Measurements from ENCODE around the gene ZNF544. TPM values are rescaled to one million over a fixed set of nuclear protein-coding genes. Genes with fewer than 3 reads are reported as not detected.

The ZNF544 gene
- total and polyA plus RNA-seq, 2 donors from 2014 or later: 19.4 to 39.3 TPM

DNA sequence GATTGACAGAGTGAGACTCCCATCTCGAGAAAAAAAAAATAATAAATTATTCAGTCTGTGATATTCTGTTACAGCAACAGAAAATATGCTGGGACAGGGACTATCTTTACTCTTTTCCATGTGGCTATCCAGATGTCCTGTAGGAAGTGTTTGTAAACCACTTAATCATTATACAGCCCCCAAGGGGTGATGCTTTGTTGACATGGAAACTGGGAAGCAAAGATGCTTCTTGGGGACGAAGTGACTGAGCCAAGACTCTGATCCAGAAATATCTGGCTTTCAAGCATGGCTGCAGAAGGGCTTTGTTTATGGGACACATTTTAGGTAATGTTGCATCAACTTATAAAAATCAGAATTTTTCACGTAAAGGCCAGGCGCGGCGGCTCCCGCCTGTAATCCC is 55.5 kb downstream of the ZNF544 start:
- intact Hi-C loops (cut with DNase I): no loop called here
- peaks cover 19 to 27% (median 27%) of the 10 kb centered on the region in 3 donors for H3K36me3 ChIP-seq (ENCODE audit: control insufficient read depth in 2 of 3, insufficient read depth in 3 of 3, low read length in 3 of 3)

DNA sequence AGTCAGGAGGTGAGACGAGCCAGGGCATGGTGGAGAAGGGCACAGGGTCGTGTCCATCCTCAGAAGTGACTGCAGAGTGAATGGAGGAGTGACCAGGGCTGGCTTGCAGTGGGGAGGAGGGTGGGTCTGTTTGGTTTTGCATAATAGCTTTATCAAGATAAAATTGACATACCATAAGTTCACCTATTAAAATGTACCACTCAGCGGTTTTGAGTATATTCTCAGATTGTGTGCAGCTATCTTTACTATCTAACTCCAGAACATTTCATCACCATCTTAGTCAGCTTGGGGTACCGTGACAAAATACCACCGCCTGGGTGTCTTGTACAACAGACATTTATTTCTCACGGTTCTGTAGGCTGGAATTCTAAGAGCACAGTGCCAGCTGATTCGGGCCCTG is 63.2 kb downstream of the ZNF544 start:
- no peak for DNase-seq
- no peak overlapping the region for H3K27ac ChIP-seq (ENCODE audit: low read depth in 2 of 2, low read length in 2 of 2)
- no peaks in the 10 kb centered on the region for H3K27me3 ChIP-seq (ENCODE audit: control insufficient read depth, insufficient read depth, low read length)
- intact Hi-C loops (cut with DNase I): no loop called here
- H3K36me3 ChIP-seq (ENCODE audit: control insufficient read depth in 2 of 3, insufficient read depth in 3 of 3, low read length in 3 of 3): peaks cover 29 to 47% (median 40%) of the 10 kb centered on the region in 3 donors
- no peaks in the 10 kb centered on the region for H3K4me1 ChIP-seq (ENCODE audit: control insufficient read depth in 2 of 3, insufficient read depth in 2 of 3, low read depth in 1 of 3, low read length in 3 of 3)
- FAIRE-seq: no peak
- TF ChIP-seq, protein P1, sequence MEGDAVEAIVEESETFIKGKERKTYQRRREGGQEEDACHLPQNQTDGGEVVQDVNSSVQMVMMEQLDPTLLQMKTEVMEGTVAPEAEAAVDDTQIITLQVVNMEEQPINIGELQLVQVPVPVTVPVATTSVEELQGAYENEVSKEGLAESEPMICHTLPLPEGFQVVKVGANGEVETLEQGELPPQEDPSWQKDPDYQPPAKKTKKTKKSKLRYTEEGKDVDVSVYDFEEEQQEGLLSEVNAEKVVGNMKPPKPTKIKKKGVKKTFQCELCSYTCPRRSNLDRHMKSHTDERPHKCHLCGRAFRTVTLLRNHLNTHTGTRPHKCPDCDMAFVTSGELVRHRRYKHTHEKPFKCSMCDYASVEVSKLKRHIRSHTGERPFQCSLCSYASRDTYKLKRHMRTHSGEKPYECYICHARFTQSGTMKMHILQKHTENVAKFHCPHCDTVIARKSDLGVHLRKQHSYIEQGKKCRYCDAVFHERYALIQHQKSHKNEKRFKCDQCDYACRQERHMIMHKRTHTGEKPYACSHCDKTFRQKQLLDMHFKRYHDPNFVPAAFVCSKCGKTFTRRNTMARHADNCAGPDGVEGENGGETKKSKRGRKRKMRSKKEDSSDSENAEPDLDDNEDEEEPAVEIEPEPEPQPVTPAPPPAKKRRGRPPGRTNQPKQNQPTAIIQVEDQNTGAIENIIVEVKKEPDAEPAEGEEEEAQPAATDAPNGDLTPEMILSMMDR (IDR thresholded peaks at IDR 0.05; ENCODE audit: borderline replicate concordance, extremely low read depth, insufficient read depth): no peak
- H3K9me3 ChIP-seq (ENCODE audit: control insufficient read depth in 2 of 3, insufficient read depth in 1 of 3, low read length in 3 of 3): peaks cover 0 to 10% (median 6%) of the 10 kb centered on the region in 3 donors
- H3K4me3 ChIP-seq (ENCODE audit: low read length in 3 of 3): no peak overlapping the region
- H3K9ac ChIP-seq (ENCODE audit: low read length in 3 of 3): no peak overlapping the region

More for the DNA sequence above, 55.5 kb downstream of the ZNF544 start:
- Histone ChIP-seq H3K4me3 (ENCODE audit: low read length in 3 of 3) (no peak overlapping the region), H3K27me3 (ENCODE audit: control insufficient read depth, insufficient read depth, low read length) (no peaks in the 10 kb centered on the region), H3K9ac (ENCODE audit: low read length in 3 of 3) (no peak overlapping the region), H3K27ac (ENCODE audit: low read depth in 2 of 2, low read length in 2 of 2) (no peak overlapping the region), H3K4me1 (ENCODE audit: control insufficient read depth in 2 of 3, insufficient read depth in 2 of 3, low read depth in 1 of 3, low read length in 3 of 3) (peaks cover 0 to 8% (median 6%) of the 10 kb centered on the region in 3 donors), H3K9me3 (ENCODE audit: control insufficient read depth in 2 of 3, insufficient read depth in 1 of 3, low read length in 3 of 3) (peaks cover 0 to 3% (median 0%) of the 10 kb centered on the region in 3 donors)
- DNase-seq (no peak), FAIRE-seq (no peak)
- TF ChIP-seq, protein P1 (IDR thresholded peaks at IDR 0.05; ENCODE audit: borderline replicate concordance, extremely low read depth, insufficient read depth): no peak

DNA sequence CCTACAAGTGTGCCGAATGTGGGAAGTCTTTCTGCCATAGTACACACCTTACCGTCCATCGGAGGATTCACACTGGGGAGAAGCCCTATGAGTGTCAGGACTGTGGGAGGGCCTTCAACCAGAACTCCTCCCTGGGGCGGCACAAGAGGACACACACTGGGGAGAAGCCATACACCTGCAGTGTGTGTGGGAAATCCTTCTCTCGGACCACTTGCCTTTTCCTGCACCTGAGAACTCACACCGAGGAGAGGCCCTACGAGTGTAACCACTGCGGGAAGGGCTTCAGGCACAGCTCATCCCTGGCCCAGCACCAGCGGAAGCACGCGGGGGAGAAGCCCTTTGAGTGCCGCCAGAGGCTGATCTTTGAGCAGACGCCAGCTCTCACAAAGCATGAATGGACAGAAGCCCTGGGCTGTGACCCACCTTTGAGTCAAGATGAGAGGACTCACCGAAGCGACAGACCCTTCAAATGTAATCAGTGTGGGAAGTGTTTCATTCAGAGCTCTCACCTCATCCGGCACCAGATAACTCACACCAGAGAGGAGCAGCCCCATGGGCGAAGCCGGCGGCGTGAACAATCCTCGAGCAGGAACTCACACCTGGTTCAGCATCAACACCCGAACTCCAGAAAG is 66.1 kb downstream of the ZNF544 start:
- no peak overlapping the region for H3K9ac ChIP-seq (ENCODE audit: low read length in 3 of 3)
- H3K4me1 ChIP-seq (ENCODE audit: control insufficient read depth in 2 of 3, insufficient read depth in 2 of 3, low read depth in 1 of 3, low read length in 3 of 3): no peaks in the 10 kb centered on the region
- peaks cover 0 to 10% (median 6%) of the 10 kb centered on the region in 3 donors for H3K9me3 ChIP-seq (ENCODE audit: control insufficient read depth in 2 of 3, insufficient read depth in 1 of 3, low read length in 3 of 3)
- DNase-seq (no peak), FAIRE-seq (no peak)
- no peak overlapping the region for H3K4me3 ChIP-seq (ENCODE audit: low read length in 3 of 3)
- H3K27me3 ChIP-seq (ENCODE audit: control insufficient read depth, insufficient read depth, low read length): no peaks in the 10 kb centered on the region
- H3K36me3 ChIP-seq (ENCODE audit: control insufficient read depth in 2 of 3, insufficient read depth in 3 of 3, low read length in 3 of 3): peaks cover 24 to 34% (median 28%) of the 10 kb centered on the region in 3 donors
- TF ChIP-seq, protein P1 (IDR thresholded peaks at IDR 0.05; ENCODE audit: borderline replicate concordance, extremely low read depth, insufficient read depth): no peak
- no peak overlapping the region for H3K27ac ChIP-seq (ENCODE audit: low read depth in 2 of 2, low read length in 2 of 2)
- intact Hi-C loops (cut with DNase I): no loop called here
